ENCODE measurements around the gene ZDHHC3.

The ZDHHC3 gene

GRCh38 chr3:44926172-44926571 lies 49.8 kb downstream of the ZDHHC3 start:
- no peak for DNase-seq

GRCh38 chr3:44924457-44925084 lies 51.4 kb downstream of the ZDHHC3 start:
- no peak for DNase-seq

DNA sequence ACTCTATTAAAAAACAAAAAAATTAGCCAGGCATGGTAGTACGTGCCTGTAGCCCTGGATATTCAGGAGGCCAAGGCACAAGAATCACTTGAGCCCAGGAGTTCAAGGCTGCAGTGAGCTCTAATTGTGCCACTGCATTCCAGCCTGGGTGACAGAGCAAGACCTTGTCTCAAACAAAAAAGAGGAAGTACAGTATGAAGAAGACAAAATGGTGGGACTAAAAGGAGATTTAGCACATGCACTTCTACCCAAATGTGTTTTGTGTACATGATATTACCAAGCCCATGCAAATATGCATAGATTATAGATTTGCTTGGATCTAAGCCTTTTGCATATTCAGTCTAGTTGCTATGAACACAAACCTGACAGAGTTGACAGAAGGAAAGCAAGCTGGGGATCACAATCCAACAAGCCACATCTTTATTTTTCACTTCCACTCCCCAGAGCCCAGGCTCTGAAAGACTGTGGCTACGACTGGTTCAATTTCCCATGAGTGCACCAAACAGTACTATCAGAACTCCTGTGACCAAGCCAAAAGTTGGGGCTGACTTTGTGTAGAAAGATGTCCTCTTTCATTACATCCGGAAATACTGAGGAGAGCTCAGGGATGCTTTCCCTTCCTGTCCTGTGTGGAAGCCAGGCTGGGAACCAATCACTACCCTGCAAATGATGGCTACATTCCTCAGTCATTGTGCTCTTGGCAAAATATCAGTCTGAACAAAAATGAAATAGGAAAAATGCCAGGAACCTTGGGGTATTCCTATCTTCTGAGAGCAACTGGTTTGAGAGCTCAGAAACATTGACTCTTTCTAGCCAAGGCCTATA lies 52.1 kb downstream of the ZDHHC3 start:
- no peak for DNase-seq

DNA sequence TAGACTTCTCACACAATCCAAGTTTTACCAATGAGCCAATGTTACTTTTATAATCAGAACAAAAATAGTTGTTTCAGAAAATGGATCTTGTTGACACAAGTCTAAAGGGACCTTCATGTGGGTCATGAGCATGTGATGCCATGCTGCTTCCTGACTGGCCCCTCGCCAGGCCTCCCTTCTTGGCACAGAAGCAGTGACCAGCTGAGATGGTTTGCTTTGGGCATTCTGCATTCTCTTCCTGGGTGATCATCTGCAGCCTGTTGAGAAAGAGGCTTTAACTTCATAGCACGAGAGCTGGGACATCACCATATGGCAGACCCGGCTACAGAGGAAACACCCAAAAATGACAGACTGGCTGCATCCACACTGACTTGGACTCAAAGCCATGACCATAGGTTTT lies 55.9 kb downstream of the ZDHHC3 start:
- no peak for DNase-seq

DNA sequence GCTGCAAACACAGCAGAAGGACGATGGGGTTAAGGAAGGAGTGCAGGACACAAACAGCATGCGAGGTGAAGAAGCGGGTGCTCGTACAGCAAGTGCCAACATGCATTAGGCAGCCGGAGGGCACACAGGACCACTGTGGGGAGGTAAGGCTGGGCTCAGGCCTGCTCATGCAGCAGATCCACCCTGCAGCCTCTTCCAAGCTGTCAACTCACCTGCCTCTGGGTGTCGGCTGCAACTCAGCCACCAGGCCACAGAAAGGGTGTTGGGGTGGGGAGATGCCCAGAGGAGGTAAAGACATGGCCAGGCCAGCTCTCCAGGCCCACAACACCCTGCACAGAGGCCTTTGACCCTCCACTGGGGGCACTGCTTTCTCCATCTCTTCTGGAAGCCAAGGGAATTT lies 57.4 kb downstream of the ZDHHC3 start:
- DNase-seq = no peak

DNA sequence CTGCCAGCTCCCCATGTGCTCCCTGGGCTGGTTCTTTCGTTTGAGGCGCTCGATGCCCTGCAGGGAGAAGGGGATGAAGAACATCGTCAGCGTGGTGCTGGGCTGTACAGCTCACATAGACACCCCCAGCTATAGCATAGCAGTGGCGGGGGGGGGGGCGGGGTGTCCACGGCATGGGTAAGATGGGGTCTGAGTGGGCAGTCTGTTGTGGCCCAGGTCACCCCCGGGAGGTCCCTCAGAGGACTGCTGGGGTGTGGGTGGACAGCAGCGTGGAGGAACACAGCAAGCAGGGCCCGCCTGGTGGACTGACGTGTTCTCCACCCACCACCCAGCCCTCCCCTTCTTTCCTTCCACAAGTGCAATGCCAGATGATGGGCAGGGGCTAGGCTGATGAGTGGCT lies 57.9 kb downstream of the ZDHHC3 start:
- DNase-seq = no peak

GRCh38 chr3:44915702-44916438 lies 60.1 kb downstream of the ZDHHC3 start:
- DNase-seq = no peak

DNA sequence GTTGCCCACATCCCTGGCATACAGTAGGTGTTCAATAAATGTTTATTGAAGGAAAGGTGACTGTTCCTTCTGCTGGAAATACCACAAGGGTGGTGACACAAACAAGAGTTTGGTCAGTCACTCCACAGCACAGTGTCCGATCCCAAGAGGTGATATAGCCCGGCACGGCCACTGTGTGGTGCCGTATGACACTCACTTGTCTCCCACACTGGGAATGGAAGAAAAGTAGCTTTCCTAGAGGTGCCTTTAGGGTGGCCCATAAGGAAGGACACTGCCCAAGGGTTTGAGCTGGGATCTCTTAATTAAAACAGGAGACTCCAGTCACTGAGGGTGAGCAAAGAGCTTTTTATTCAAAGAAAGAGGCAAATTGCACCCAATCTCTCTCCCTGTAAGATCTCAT lies 61.0 kb downstream of the ZDHHC3 start:
- no peak for DNase-seq

- DNase-seq = peak; percentile 48
Measured at GRCh38 chr3:44913868-44914468, 62.0 kb downstream of the ZDHHC3 start.

GRCh38 chr3:44910693-44911092 lies 65.3 kb downstream of the ZDHHC3 start:
- DNase-seq = no peak

DNA sequence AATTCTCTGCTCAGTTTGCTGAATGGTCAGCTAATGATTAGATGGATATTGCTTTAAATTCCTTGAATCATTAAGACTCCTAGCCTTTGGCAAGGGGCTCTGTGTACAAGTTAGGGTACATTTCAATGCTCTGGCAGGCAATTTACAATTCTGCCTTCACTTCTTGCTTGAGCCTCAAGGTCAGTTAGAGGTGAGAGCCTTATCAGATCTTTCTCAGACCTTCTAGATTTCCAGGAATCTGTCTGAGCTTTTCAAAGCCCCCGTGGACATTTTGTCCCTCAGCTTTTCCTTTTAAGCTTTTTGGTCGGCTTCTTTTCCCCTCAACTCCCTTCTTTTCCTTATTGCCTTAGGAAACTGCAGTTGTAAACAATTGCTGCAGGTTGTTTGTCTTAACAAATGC lies 66.9 kb downstream of the ZDHHC3 start:
- no peak for DNase-seq

DNA sequence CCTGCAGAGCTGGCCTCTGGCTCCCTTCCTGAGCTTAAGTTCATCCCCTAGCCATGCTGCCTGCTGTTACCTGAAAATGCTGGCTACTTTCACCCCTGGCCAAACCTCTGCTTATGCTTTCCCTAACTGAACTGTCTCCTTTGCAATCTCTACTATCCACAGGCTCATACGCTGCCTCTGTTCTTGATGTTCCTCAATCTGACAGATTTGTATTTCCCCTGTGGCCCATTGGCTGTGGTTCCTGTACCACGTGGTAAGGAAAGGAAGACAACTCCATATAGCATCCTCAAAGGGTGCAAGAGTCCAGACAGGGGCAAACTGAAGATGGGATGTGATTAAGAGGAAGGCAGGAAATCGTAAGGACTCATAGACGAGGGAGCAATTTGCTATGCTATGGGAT lies 68.4 kb downstream of the ZDHHC3 start:
- no peak for DNase-seq

DNA sequence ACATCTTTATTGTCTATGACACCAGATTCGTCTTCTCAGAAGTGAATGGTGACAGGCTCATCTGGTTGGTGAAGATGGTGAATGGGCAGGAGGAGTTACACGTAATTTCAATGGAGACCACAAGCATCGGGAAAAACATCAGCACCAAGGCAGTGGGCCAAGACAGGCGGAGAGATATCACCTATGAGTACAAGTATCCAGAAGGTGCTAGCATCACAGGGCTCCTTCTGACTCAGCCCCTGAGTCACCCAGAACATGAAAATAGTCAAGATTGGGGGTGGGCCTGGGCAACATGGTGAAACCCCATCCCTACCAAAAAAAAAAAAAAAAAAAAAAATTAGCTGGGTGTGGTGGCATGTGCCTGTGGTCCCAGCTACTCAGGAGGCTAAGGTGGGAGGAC lies 69.0 kb downstream of the ZDHHC3 start:
- no peak for DNase-seq

DNA sequence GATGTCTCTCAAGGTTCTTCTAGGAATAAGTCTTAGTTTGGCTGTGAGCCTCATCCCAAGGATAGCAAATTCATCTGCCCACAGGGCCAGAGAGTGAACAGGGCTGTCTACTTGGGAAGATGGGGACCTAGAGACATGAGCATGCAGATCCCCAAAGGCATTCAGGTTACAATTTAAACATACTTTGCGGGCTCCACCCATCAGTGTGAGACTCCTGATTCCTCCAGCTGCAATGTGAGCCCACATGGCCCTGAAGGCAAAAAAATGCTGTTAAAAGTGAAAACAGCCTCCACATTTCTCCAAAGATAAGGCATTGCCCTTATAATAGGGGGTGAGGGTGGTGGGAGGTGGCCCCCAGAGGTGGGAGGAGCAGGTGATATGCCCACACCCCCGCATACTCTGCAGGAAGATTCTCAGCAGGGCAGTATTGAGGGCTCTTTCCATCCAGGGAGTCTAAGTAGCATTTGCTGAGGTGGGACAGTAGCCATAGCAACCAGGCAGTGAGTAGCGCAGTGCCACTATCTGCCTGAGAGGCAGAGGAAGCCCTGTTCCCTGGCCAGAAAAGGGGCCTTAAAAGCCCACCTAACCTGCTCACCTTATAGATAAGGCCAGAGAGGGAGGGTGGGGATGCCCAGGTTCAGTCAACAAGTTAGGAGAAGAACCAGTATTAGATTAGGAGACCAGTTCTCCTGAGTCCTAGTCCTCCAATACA lies 70.4 kb downstream of the ZDHHC3 start:
- DNase-seq = no peak

- no peak for DNase-seq
Measured at GRCh38 chr3:44903751-44904150, 72.2 kb downstream of the ZDHHC3 start.

DNA sequence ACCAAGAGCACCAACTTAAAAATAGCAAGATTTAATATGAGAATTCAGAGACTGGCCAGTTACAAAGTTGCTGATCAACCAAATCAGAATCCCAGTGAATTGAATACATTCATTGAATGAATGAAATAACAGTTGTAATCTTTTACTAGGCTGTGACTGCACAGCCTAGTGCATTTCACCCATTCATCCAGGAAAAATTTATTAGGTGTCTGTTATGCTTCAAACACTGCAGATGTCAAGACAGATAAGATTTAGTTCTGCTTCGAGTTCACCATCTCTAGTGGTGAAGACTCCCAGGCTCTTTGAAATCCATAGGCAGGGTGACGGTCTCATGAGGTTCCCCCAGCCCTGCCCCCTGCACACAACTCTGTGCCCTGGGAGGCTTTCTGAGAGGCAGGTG lies 72.7 kb downstream of the ZDHHC3 start:
- no peak for DNase-seq

- DNase-seq = no peak
Measured at GRCh38 chr3:44902628-44903027, 73.3 kb downstream of the ZDHHC3 start.

DNA sequence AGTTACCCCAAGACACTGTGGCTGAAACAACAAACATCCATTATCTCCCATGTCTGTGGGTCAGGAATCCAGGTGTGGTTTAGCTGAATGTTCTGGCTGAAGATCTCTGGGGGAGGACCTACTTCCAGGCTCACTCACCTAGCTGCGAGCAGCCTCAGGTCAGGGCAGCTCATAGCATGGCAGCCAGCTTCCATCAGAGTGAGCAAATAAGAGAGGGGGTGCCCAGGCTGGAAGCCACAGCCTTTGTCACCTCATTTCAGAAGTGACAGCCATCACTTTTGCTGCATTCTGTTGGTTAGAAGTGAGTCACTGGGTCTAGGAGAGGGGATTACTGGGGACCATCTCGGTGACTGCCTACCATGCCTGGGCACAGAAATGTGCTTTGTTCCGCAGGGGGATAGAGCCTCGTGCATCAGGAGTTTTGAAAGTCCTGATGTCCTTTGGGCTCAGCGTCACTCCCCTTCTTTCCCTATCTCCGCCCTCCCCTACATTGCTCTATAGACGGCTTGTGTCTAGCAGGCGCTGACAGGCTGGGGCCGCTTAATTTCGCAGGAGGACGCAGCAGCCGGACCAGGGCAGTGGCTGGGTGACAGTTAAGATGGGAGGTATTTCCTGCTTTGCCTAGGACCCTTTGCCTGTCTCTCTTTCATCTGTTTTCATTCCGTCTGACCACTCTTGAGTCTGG lies 76.1 kb downstream of the ZDHHC3 start:
- no peak for DNase-seq

DNA sequence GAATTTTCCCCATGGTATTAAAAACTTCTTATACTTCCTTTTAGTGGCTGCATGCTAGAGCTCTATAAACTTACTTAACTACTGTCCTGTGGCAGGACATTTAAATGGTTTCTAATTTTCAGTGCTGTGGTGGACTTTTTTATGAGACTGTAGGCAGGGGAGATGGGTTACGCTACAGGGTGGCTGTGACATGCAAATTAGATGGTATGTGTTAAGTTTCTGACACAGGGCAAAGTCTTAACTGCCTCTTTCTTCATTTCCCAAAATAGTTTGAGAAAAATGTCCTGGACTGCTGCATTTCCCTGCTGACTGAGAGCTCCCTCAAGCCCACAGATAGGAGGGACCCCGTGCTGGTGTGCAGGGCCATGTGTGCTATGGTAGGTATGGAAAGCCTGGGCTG lies 79.5 kb downstream of the ZDHHC3 start:
- DNase-seq = no peak

DNA sequence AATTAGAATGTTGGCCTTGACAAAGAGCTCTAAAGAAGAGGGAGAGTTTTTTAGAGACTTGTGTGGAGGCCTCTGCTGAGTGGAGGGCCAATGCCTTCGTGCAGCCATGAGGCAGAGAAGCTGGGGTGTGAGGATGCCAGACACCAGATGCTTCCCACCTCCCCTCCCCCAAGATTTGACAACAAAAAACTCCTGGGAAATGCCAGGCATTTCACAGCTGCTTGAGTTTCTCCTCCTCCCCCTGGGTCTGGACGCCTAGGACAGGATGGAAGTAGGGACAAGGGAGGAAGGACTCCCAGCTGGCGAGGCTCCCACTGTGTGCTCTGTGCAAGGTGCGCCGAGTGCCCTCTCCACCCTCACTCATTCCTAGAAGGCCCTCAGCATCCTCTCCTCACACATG lies 81.5 kb downstream of the ZDHHC3 start:
- DNase-seq = no peak

DNA sequence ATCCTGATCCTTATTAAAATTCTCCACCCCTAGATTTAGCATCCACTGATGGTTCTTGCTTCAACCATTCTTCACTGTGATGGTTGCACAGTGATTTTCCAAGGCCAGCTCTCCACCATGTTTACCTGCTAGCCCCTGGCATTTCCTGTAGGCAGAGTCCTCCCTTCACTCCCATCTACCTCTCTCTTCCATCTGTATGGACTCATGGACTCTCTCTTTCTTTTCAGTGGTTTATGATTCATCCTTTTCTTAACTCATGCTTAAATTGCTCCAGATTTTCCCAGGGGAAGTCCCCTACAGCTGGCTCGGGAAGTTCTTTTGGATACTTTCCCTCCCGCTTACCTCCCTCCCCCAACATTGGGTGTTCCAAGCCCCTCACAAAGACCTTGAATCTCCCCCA lies 82.9 kb downstream of the ZDHHC3 start:
- no peak for DNase-seq

DNA sequence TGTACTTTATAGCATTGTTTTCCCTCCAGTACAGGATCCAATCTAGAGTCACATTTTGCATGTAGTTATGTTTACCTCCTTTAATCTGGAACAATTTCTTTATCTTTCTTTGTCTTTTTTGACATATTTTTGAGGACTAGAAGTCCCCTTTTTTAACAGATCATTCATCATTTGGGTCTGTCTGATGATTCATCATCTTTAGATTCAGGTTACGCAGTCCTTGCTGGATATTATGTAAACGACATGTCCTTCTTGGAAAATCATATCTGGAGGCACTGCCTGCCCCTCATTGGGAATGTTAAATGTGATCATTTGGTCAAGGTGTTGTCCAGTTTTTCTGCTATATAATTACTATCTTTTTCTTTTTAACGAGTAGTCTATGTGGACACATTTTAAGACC lies 83.3 kb downstream of the ZDHHC3 start:
- DNase-seq = no peak
